Small intestine (tissue), 7 donors: Measurements from ENCODE around the gene RFX4. TPM values are rescaled to one million over a fixed set of nuclear protein-coding genes. Genes with fewer than 3 reads are reported as not detected.

Experiments used
- DNase-seq, 2 donors: peaks; one replicate each; pipeline versions ENCODE4 v3.0.0 to v3.0.0-alpha.2; 2013
- FAIRE-seq: peaks from 2 replicates; lab custom pipeline; 2012; peaks lifted over from hg19 to GRCh38; lab: Jason Lieb, UNC
- H3K27ac ChIP-seq, 3 donors: one replicate each; pipeline ENCODE4 v1.5.1; 2013; ENCODE audit warnings: low read length in 2 of 3, mild to moderate bottlenecking in 2 of 3, control low read depth in 1 of 3, inconsistent platforms in 1 of 3, low read depth in 1 of 3, moderate library complexity in 1 of 3
- H3K27me3 ChIP-seq, 3 donors: one replicate each; pipeline ENCODE4 v1.6.1; 2013; ENCODE audit warnings: low read length in 3 of 3, inconsistent platforms in 1 of 3; ENCODE audit not compliant: control insufficient read depth in 3 of 3, insufficient read depth in 3 of 3
- H3K36me3 ChIP-seq, 3 donors: one replicate each; pipeline ENCODE4 v1.6.1; 2013; ENCODE audit warnings: low read length in 3 of 3, inconsistent platforms in 1 of 3, low read depth in 1 of 3, mild to moderate bottlenecking in 1 of 3, moderate library complexity in 1 of 3; ENCODE audit not compliant: control insufficient read depth in 3 of 3, insufficient read depth in 2 of 3
- H3K4me1 ChIP-seq, 3 donors: one replicate each; pipeline ENCODE4 v1.6.1; 2013; ENCODE audit warnings: low read length in 2 of 3, inconsistent platforms in 1 of 3, low read depth in 1 of 3, mild to moderate bottlenecking in 1 of 3, moderate library complexity in 1 of 3; ENCODE audit not compliant: control insufficient read depth in 3 of 3, insufficient read depth in 2 of 3
- H3K4me3 ChIP-seq, 3 donors: one replicate each; pipeline ENCODE4 v1.5.1; 2013; ENCODE audit warnings: low read length in 3 of 3, control low read depth in 1 of 3, inconsistent platforms in 1 of 3, low read depth in 1 of 3, mild to moderate bottlenecking in 1 of 3, moderate library complexity in 1 of 3
- H3K9me3 ChIP-seq, 2 donors: one replicate each; pipeline ENCODE4 v1.6.1; 2013; ENCODE audit warnings: low read depth in 1 of 2, low read length in 1 of 2; ENCODE audit not compliant: control insufficient read depth in 2 of 2, insufficient read depth in 1 of 2
- WGBS, 3 donors: extraction: QIAGEN DNeasy Blood & Tissue Kit; methylation state at CpG; one replicate each; pipeline ENCODE4 v1.1.7; 2013; 5-methylcytosine and 5-hydroxymethylcytosine counted together
- polyA plus RNA-seq, 4 donors: library from polyadenylated mRNA; stranded (reverse) in 3 of 4; unstranded in 1 of 4; fragments of 200-250 nt in 3 of 4; fragments of 120-200 nt in 1 of 4; gene quantifications; one replicate each; pipeline versions ENCODE4 v1.2.1 to v1.2.3, GENCODE V29; 2013
- donor health status: healthy with polysubstance abuse.
- donor health status: control.
- donor health status: control.
- donor health status: Bipolar disorder and iron deficiency.
- donor health status: healthy.

RFX4 gene
- polyA plus RNA-seq, 4 donors = 0.03 to 0.09 TPM; not detected in 2

- Histone ChIP-seq H3K27me3 (peaks cover 9 to 89% (median 47%) of the 10 kb centered on the region in 3 donors), H3K27ac (no peak overlapping the region), H3K4me1 (peaks cover 0 to 10% (median 6%) of the 10 kb centered on the region in 3 donors), H3K9me3 (no peaks in the 10 kb centered on the region), H3K4me3 (no peak overlapping the region), H3K36me3 (no peaks in the 10 kb centered on the region)
- DNase-seq (no peak), FAIRE-seq (no peak)
- WGBS, 3 donors = 8 to 15% (median 14%) methylated on average over 57 to 58 of the region's 58 CpGs
Measured at GRCh38 chr12:106580671-106581508, 1.9 kb upstream of the RFX4 start.

GRCh38 chr12:106581543-106582248 lies 1.1 kb upstream of the RFX4 start:
- Histone ChIP-seq H3K27ac (no peak overlapping the region), H3K27me3 (peaks cover 17 to 91% (median 55%) of the 10 kb centered on the region in 3 donors), H3K9me3 (no peaks in the 10 kb centered on the region), H3K4me3 (no peak overlapping the region), H3K36me3 (no peaks in the 10 kb centered on the region), H3K4me1 (peaks cover 0 to 14% (median 6%) of the 10 kb centered on the region in 3 donors)
- DNase-seq = no peak
- 1 to 2% (median 2%) methylated on average over 30 to 52 of the region's 52 CpGs for WGBS, 3 donors
- FAIRE-seq = no peak

GRCh38 chr12:106582249-106582591 lies 584 bp upstream of the RFX4 start:
- DNase-seq (no peak), FAIRE-seq (no peak)
- WGBS, 3 donors = 5 to 9% (median 9%) methylated on average over 11 to 16 of the region's 16 CpGs
- Histone ChIP-seq H3K4me3 (no peak overlapping the region), H3K4me1 (peaks cover 0 to 16% (median 6%) of the 10 kb centered on the region in 3 donors), H3K36me3 (no peaks in the 10 kb centered on the region), H3K27me3 (peaks cover 23 to 96% (median 59%) of the 10 kb centered on the region in 3 donors), H3K9me3 (no peaks in the 10 kb centered on the region), H3K27ac (no peak overlapping the region)

- H3K9me3 ChIP-seq = no peaks in the 10 kb centered on the region
- DNase-seq = peak in 1 of 2 donors; percentile 40
Measured at GRCh38 chr12:106583242-106584103, 669 bp downstream of the RFX4 start.

GRCh38 chr12:106584104-106585064 lies 1.6 kb downstream of the RFX4 start:
- FAIRE-seq (no peak), DNase-seq (no peak)
- H3K9me3 ChIP-seq = no peaks in the 10 kb centered on the region
- no peak overlapping the region for H3K4me3 ChIP-seq
- 4 to 9% (median 5%) methylated on average over 41 of the region's 41 CpGs for WGBS, 3 donors
- H3K27me3 ChIP-seq = peaks cover 29 to 99% (median 65%) of the 10 kb centered on the region in 3 donors
- no peak overlapping the region for H3K27ac ChIP-seq
- peaks cover 0 to 16% (median 6%) of the 10 kb centered on the region in 3 donors for H3K4me1 ChIP-seq
- H3K36me3 ChIP-seq = no peaks in the 10 kb centered on the region

More at GRCh38 chr12:106583242-106584103, 669 bp downstream of the RFX4 start:
- whole genome bisulfite sequencing, 3 donors = 2% methylated on average over 60 of the region's 60 CpGs
- Histone ChIP-seq H3K36me3 (no peaks in the 10 kb centered on the region), H3K4me1 (peaks cover 0 to 16% (median 6%) of the 10 kb centered on the region in 3 donors), H3K27me3 (peaks cover 27 to 97% (median 67%) of the 10 kb centered on the region in 3 donors), H3K27ac (no peak overlapping the region), H3K4me3 (peak overlapping the region in 2 of 3 donors; percentile 18 to 44)
- FAIRE-seq = no peak

- Histone ChIP-seq H3K27ac (no peak overlapping the region), H3K9me3 (no peaks in the 10 kb centered on the region), H3K4me1 (peaks cover 0 to 16% (median 6%) of the 10 kb centered on the region in 3 donors), H3K36me3 (no peaks in the 10 kb centered on the region), H3K4me3 (no peak overlapping the region), H3K27me3 (peaks cover 30 to 96% (median 65%) of the 10 kb centered on the region in 3 donors)
- no peak for FAIRE-seq
- 3 to 8% (median 4%) methylated on average over 17 of the region's 17 CpGs for WGBS, 3 donors
- DNase-seq = no peak
Measured at GRCh38 chr12:106585105-106585520, 2.3 kb downstream of the RFX4 start.

- Histone ChIP-seq H3K27ac (no peak overlapping the region), H3K4me1 (peaks cover 0 to 15% (median 6%) of the 10 kb centered on the region in 3 donors), H3K9me3 (no peaks in the 10 kb centered on the region), H3K36me3 (no peaks in the 10 kb centered on the region), H3K4me3 (no peak overlapping the region), H3K27me3 (peaks cover 25 to 93% (median 61%) of the 10 kb centered on the region in 3 donors)
- WGBS, 3 donors = 2 to 7% (median 6%) methylated on average over 62 to 63 of the region's 63 CpGs
- DNase-seq (no peak), FAIRE-seq (no peak)
Measured at GRCh38 chr12:106585521-106586277, 2.9 kb downstream of the RFX4 start.
